G401.6 (cell line): ENCODE data around the gene ZNF366.

Experiments used
- FAIRE-seq: peaks from 2 replicates; lab custom pipeline; 2012; peaks lifted over from hg19 to GRCh38; lab: Jason Lieb, UNC

ZNF366 gene

GRCh38 chr5:72489536-72489935, 17.7 kb downstream of the ZNF366 start:
- no peak for FAIRE-seq

DNA sequence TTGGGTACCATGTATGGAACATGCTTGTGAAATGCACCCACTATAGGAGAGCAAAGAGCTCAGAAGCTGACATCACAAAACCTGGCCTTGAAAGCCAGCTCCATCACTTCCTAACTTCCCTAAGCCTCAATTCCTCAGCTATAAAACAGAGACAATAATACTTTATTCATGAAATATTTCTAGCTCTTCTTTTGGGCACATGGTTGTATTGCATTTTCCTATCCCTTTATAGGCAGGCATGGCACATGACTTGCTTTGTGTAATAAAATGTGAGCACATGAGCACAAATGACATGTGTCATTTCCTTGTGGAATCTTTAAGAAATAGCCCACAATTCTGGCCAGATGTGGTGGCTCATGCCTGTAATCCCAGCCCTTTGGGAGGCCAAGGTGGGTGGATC, 18.5 kb downstream of the ZNF366 start:
- FAIRE-seq = no peak

DNA sequence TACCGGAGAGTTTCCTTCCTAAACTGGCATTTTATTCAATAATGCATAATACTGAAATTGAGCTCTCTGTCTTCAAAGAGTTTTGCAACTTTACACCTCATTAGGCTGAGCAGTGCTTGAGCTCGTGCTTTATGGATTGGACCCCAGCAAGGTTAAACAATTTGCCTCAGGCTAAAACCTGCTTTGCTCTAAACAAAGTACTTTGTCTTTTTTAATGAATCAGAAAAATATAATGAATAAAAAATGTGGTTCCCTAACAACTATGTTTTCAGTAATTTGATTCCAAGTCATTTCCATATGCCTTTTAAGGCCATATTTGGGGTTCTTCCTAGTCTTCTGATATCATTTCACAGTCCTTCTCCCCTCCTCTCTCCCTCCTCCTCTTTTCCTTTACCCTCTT, 20.0 kb downstream of the ZNF366 start:
- no peak for FAIRE-seq

GRCh38 chr5:72486371-72486770, 20.8 kb downstream of the ZNF366 start:
- FAIRE-seq = no peak

DNA sequence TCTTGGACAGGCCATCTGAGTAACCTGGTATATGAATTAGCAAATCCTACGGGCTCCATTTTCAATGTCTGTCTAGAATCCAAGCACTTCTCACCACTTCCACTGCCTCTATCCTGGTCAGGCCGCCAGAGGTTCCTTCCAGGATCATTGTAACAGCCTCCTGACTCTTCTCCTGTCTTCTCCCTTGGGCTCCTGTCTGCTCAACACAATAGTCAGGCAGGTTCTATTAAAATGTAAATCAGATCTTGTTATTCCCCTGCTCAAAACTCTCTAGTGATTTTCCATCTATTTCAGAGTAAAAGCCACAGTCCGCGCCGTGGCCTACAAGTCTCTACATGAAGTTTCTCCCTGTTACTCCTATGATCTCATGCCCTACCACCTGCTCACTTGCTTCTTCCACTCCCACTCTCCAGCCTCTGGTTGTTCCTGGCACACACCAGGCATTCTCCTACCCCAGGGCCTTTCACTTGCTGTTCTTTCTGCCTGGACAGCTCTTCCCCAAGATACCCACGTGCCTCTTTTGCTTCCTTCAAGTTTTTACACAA, 21.7 kb downstream of the ZNF366 start:
- no peak for FAIRE-seq

DNA sequence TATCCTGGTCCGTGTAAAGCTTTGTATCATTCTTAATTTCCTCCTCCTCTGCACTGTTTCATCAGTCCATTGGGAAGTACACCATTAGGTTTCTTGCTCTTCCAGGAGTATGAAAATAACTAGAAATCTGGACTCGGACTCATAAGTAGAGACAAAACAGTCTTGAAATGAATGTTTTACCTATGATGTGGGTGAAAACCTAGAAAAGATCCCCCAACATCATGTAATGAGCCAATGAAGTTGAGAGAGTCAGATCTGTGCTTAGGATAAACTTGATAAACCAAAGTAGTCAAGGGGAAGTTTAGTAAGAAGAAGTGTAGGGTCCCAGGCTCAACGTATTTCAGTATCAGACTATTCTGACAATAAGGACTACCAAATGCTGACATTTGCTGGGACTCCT, 25.2 kb downstream of the ZNF366 start:
- no peak for FAIRE-seq

DNA sequence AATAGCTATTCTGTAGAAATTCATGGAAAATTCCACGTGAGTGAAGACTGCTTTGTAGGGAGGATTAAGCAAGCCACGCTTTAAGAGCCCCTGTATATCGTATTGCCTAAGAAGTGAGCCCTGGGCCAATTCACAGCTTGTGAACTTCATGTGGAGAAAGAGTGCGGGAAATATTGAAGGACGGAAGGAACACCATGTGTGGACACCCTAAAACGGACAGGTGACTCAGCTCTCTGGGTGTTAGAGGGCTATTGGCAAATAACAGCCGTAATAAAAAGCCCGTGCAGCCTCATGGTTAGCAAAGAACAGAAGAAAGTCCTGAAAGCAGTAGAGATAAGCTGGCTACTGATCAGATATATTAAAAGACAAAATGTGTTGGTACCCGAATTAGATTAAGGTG, 26.4 kb downstream of the ZNF366 start:
- FAIRE-seq = no peak

GRCh38 chr5:72479921-72480320, 27.3 kb downstream of the ZNF366 start:
- FAIRE-seq = no peak

DNA sequence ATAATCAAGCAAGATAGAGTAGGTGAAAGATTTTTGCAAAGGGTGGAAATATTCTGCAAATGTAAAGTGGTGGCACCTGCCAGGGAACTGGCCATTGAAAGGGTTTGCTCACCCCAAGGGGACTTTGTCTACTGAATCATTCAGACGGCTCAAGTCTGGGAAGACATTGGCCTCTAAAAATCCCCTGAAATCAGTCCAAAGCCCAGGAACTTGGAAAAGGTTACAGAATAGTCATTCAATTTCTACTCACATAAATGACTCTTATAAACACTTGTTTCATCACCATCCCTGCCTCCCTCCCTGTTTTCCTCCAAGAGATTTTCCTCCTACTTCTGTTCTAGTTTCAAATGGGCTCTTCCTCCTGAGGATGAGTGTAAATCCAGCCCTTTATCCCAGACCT, 28.5 kb downstream of the ZNF366 start:
- no peak for FAIRE-seq

DNA sequence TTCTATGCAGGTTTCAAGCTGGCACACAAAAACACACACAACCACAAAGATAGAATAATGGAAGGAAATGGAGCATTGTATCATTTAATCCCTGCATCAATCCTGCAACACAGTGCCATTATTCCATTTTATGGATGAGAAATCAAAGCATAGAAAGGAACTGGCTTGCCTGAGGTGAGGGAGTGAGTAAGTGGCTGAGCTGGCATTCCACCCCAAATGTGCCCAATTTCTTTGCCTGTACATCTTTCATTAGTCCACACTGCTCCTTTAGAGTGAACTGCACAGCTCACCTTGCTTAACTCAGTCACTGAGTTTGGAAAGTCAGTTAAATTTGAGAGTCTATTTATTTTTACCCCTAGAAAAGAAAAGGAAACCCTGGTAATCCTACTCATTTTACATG, 28.9 kb downstream of the ZNF366 start:
- no peak for FAIRE-seq

- no peak for FAIRE-seq
These were observed 29.6 kb downstream of the ZNF366 start for GRCh38 chr5:72477644-72478043.

DNA sequence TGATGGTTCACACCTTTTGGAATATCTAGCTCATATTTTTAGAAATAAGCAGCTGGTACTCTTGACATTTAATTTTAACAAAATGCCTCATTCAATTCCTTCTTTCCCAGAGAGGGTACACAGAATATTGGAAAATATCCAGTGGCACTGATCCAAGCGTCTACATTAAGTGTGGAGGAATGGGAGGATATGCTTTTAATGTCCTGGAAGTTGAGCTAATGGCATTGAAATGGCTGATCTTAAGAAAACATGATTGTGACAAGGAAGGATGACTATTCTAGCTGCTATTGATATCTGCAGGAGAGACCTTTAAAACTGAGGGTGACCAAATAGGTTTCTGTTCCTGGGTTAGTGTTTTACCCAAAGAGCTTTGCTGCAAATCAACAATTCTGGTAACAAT, 30.0 kb downstream of the ZNF366 start:
- no peak for FAIRE-seq

DNA sequence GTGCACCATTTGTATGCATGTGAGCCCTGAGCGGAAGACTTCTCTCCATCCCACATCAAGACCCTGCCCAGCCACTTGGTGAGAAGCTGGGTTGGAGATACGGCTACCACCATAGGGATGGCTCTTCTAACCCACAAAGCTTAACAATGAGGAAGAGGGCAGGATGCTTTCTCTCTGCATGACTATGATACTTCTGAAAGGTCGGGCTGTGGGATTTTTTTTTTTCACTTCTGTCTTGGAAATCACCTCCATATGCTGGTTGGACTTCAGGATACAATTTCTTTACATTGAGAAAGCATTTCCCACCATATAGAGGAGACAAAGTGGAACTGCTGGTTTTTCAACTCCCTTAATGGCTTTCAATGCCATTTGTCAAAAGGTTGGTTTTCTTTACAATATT, 30.5 kb downstream of the ZNF366 start:
- FAIRE-seq = no peak

DNA sequence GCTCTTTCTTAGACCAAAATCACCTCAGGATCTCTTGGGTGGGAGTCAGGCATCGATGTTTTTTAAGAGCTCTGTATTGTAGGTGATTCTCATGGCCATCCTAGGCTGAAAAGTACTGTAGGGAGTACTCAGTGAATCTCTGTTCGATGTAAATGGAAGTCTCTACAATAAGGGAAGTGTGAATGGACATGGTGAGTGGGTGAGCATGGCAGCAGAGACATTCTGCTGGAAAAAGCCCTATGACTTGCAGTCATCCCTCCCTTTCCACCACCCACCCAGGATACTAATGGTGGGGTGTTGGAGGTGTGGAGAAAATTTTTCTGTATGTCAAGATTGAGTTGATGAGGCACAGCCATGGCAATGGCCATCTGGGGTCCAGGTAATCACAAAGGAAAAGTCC, 30.9 kb downstream of the ZNF366 start:
- FAIRE-seq = no peak

GRCh38 chr5:72474516-72474915, 32.7 kb downstream of the ZNF366 start:
- no peak for FAIRE-seq

- no peak for FAIRE-seq
These were observed 33.1 kb downstream of the ZNF366 start for GRCh38 chr5:72474046-72474500.

DNA sequence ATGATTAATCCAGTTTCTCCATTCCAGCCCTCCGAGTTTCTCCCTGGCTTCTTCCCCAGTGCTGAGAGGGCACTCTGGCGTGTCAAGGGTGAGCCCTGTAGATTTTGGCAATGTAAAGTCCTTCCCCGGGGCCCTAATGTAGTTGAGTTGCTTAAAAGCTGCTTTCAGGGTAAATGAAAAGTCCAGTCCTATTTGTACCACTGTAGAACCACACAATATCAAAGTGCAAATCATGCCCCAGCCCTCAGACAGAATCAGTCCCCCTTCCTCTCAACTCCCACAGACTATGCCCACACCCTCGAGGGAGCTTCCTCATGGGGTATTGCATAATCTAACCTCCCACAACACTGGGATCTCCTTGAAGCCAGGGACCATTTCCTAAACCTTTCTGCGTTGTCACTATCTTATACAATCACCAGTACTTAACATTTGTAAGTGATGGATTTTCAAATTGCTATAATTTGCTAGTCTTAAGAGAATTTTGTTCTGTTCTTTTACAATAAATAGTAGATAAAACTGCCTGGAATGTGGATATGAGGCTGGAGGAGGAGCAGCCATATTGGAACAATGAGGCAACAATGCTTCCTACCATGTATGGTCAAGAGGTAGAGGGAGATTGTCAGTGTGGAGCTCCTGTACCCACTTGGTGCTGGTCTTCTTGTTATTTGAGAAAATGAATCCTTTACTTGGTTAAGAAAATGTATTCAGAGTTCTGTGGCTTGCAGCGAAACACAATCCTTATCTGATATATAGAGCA, 34.4 kb downstream of the ZNF366 start:
- no peak for FAIRE-seq

DNA sequence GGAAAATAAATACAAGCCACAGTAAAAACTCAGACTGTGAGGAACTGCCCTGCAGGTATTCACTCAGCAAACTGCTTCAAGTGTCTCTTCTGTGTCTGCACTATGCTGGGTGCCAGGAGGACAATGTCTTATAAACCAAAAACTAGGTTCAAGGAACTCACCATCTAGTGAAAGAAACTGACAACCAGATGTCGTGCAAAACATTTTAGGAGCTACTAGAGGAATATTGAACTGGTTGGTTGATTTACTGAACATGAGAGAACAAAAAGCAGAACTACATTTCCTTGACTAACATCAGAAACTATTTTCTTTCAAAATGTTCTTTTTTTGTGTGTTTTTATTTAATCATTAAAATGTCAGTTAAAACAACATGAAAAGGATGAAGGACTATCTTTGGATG, 35.2 kb downstream of the ZNF366 start:
- FAIRE-seq = no peak

- FAIRE-seq = no peak
These were observed 36.4 kb downstream of the ZNF366 start for GRCh38 chr5:72470826-72471225.

GRCh38 chr5:72468606-72469005, 38.6 kb downstream of the ZNF366 start:
- no peak for FAIRE-seq

GRCh38 chr5:72468024-72468423, 39.2 kb downstream of the ZNF366 start:
- no peak for FAIRE-seq

DNA sequence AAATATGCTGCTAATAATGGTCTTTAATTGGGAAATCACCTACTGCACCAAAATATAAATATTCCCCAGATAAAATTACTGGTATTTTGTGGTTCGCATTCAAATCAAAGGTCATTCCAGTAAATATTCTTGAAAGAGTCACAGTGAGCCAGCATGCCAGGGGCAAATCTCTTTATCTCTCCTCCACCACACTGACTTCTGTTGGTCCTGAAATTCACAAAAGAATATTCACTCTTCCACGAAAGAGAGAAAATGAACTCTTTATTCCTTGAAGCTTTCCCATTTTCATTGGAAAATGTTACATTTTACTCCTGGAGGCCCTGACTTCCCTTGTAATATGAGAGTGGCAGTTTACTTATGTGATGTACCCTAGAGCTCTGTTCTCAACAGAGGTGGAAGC, 39.7 kb downstream of the ZNF366 start:
- FAIRE-seq = no peak

GRCh38 chr5:72465601-72466563, 41.3 kb downstream of the ZNF366 start:
- no peak for FAIRE-seq
